BE2C (cell line): ENCODE results near the gene IRS2.

ENCODE experiments used
- DNase-seq: peaks from one replicate; pipeline ENCODE4 v3.0.0-alpha.2; 2020
- H3K27me3 ChIP-seq: fragments of 250-450 bp; sonication (Bioruptor Pico); 2 replicates; pipeline ENCODE4 v1.5.1; 2020; ENCODE audit warnings: mild to moderate bottlenecking
- H3K36me3 ChIP-seq: fragments of 250-450 bp; sonication (Bioruptor Pico); 2 replicates; pipeline ENCODE4 v1.5.1; 2020; ENCODE audit warnings: mild to moderate bottlenecking
- H3K4me1 ChIP-seq: fragments of 250-450 bp; sonication (Bioruptor Pico); 2 replicates; pipeline ENCODE4 v1.5.1; 2020
- H3K4me3 ChIP-seq: 2 replicates; pipeline ENCODE4 v1.5.1; 2011; ENCODE audit warnings: low read depth, low read length
- H3K9me3 ChIP-seq: fragments of 250-450 bp; sonication (Bioruptor Pico); 2 replicates; pipeline ENCODE4 v1.5.1; 2020
- CTCF ChIP-seq: IDR thresholded peaks from 2 replicates; pipeline ENCODE4 v1.5.1; 2012; ENCODE audit warnings: mild to moderate bottlenecking, low read depth, low read length

IRS2 gene

GRCh38 chr13:109821103-109821502, 34.7 kb upstream of the IRS2 start:
- no peak overlapping the region for H3K4me3 ChIP-seq
- H3K9me3 ChIP-seq, result no peaks in the 10 kb centered on the region
- no peaks in the 10 kb centered on the region for H3K4me1 ChIP-seq
- DNase-seq, result no peak
- H3K27me3 ChIP-seq, result peaks cover 43% of the 10 kb centered on the region
- H3K36me3 ChIP-seq, result no peaks in the 10 kb centered on the region
- no peak for TF ChIP-seq CTCF

GRCh38 chr13:109819874-109820273, 33.5 kb upstream of the IRS2 start:
- no peak for DNase-seq
- Histone ChIP-seq H3K36me3 (no peaks in the 10 kb centered on the region), H3K4me3 (no peak overlapping the region), H3K27me3 (peaks cover 49% of the 10 kb centered on the region), H3K9me3 (no peaks in the 10 kb centered on the region), H3K4me1 (no peaks in the 10 kb centered on the region)
- no peak for TF ChIP-seq CTCF

- Histone ChIP-seq H3K27me3 (peaks cover 49% of the 10 kb centered on the region), H3K4me3 (no peak overlapping the region)
- no peak for TF ChIP-seq CTCF
Observed at GRCh38 chr13:109818886-109819285, 32.5 kb upstream of the IRS2 start.

GRCh38 chr13:109817591-109818535, 31.5 kb upstream of the IRS2 start:
- no peaks in the 10 kb centered on the region for H3K36me3 ChIP-seq
- no peak overlapping the region for H3K4me3 ChIP-seq
- TF ChIP-seq CTCF, result no peak
- H3K4me1 ChIP-seq, result no peaks in the 10 kb centered on the region
- H3K9me3 ChIP-seq, result no peaks in the 10 kb centered on the region
- peaks cover 50% of the 10 kb centered on the region for H3K27me3 ChIP-seq
- DNase-seq, result no peak

More at GRCh38 chr13:109818886-109819285, 32.5 kb upstream of the IRS2 start:
- no peaks in the 10 kb centered on the region for H3K9me3 ChIP-seq
- no peak for DNase-seq
- no peaks in the 10 kb centered on the region for H3K36me3 ChIP-seq
- no peaks in the 10 kb centered on the region for H3K4me1 ChIP-seq

- H3K9me3 ChIP-seq, result no peaks in the 10 kb centered on the region
- no peak overlapping the region for H3K4me3 ChIP-seq
- no peak for TF ChIP-seq CTCF
- no peaks in the 10 kb centered on the region for H3K4me1 ChIP-seq
- H3K36me3 ChIP-seq, result no peaks in the 10 kb centered on the region
- DNase-seq, result no peak
- peaks cover 52% of the 10 kb centered on the region for H3K27me3 ChIP-seq
Observed at GRCh38 chr13:109816808-109817203, 30.4 kb upstream of the IRS2 start.
